HG03045 (cell line): ENCODE results near the gene TRAPPC11.
"Not testable (repeated sequence)": the region's sequence is repeated elsewhere in the genome, so short reads cannot be mapped to it uniquely, and the experiment has no call there.

ENCODE experiments used
- ATAC-seq: cut with Tn5 transposase; IDR thresholded peaks from one replicate; pipeline ENCODE4 v1.9.1; 2021; ENCODE audit warnings: mild to moderate bottlenecking, moderate library complexity; ENCODE audit not compliant: unreplicated experiment

TRAPPC11 gene

GRCh38 chr4:183659029-183659871 is at the start of gene TRAPPC11, which contains the start of gene RWDD4:
TRAPPC11 (plus strand) TSS chr4:183659293; CDS start chr4:183663868, 4,575 bp downstream.
RWDD4 (minus strand) TSS chr4:183659185; CDS start chr4:183658952, 233 bp downstream.
- peak; percentile 100 for ATAC-seq

GRCh38 chr4:183610033-183610432 is 49.1 kb upstream of the TRAPPC11 start:
- ATAC-seq, result no peak

GRCh38 chr4:183610613-183611012 is 48.5 kb upstream of the TRAPPC11 start:
- no peak for ATAC-seq

GRCh38 chr4:183611210-183611830 is 47.8 kb upstream of the TRAPPC11 start:
- ATAC-seq, result no peak

GRCh38 chr4:183612329-183613250 is 46.5 kb upstream of the TRAPPC11 start:
- ATAC-seq, result no peak

GRCh38 chr4:183617075-183617474 is 42.0 kb upstream of the TRAPPC11 start:
- no peak for ATAC-seq

- ATAC-seq, result no peak
These were observed 40.4 kb upstream of the TRAPPC11 start for GRCh38 chr4:183618681-183619080.

- ATAC-seq, result no peak
These were observed 38.7 kb upstream of the TRAPPC11 start for GRCh38 chr4:183620421-183620820.

- no peak for ATAC-seq
These were observed 37.2 kb upstream of the TRAPPC11 start for GRCh38 chr4:183621875-183622274.

GRCh38 chr4:183624548-183624947 is 34.5 kb upstream of the TRAPPC11 start:
- no peak for ATAC-seq

- ATAC-seq, result no peak
These were observed 32.9 kb upstream of the TRAPPC11 start for GRCh38 chr4:183626168-183626567.

- not testable (repeated sequence) for ATAC-seq
These were observed 31.8 kb upstream of the TRAPPC11 start for GRCh38 chr4:183627286-183627685.

- ATAC-seq, result no peak
These were observed 31.0 kb upstream of the TRAPPC11 start for GRCh38 chr4:183627979-183628588.

GRCh38 chr4:183631577-183632198 is 27.4 kb upstream of the TRAPPC11 start:
- no peak for ATAC-seq

GRCh38 chr4:183632689-183633088 is 26.4 kb upstream of the TRAPPC11 start:
- ATAC-seq, result no peak

GRCh38 chr4:183633476-183634400 is 25.4 kb upstream of the TRAPPC11 start:
- ATAC-seq, result no peak

GRCh38 chr4:183635321-183635720 is 23.8 kb upstream of the TRAPPC11 start:
- ATAC-seq, result no peak

- ATAC-seq, result no peak
These were observed 23.4 kb upstream of the TRAPPC11 start for GRCh38 chr4:183635741-183636140.

GRCh38 chr4:183636503-183636902 is 22.6 kb upstream of the TRAPPC11 start:
- no peak for ATAC-seq
